Ammon's horn (tissue), 1 donor: Measurements from ENCODE around the gene ERG28.
A peak's percentile ranks its signal among the peaks of the same experiment; 100 is the strongest.

Experiments
- DNase-seq: peaks from one replicate; pipeline ENCODE4 v3.0.0-alpha.2; 2016; ENCODE audit warnings: low spot score

ERG28 gene

DNA sequence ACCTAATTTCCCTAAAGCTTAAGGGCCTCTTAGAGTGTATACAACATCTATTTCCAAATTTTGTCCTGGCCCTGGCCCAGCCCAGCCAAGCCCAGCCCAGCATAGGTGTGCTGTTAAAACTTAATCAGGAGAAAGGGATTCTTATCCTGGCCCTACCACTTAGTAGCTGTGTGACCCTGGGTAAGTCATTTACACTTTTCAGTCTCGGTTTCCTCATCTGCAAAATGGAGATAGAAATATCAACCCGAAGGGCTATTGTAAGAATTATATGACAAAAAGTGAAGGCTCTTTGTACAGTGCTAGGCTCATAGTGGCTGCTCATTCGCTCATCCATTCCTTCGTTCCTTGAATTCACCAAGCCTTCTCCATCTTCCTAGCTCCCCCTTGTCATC lies 442 bp downstream of the ERG28 start:
- DNase-seq: no peak

DNA sequence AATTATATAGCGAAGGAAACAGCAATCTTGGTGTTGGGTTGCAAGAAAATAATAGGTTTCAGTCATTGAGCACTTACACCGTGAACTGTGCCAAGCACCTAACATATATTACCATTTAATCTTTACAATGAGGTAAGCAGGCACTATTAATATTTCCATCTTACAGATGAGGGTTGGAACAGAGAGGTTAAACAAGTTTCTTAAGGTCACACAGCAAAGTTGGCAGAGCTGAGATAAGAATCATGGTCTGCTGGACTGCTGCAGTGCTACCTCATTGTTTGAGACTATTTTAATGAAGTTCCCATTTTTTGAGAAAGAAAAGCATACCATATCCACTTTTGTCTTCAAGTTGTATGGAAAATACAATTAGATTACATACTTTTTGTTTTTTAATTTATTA lies 1.7 kb downstream of the ERG28 start:
- DNase-seq: no peak

DNA sequence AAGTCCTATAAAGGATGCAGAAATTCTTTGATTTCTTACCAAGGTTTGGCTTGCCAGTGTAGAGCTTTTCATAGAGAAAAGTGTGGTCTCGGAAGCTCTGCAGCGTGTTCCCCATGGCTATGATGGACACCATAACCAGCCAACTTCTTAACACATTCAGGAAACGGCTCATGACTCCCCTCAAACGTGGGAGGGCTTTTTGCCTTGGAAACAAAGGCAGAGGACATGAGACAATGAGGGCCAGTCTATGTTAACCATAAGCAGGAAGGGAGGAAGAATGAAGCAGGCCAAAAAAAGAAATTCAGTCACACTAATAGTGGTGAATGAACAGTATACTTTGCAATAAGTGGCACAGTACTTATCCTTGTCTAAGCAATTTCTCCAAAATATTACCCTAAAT lies 3.3 kb downstream of the ERG28 start:
- DNase-seq: no peak

DNA sequence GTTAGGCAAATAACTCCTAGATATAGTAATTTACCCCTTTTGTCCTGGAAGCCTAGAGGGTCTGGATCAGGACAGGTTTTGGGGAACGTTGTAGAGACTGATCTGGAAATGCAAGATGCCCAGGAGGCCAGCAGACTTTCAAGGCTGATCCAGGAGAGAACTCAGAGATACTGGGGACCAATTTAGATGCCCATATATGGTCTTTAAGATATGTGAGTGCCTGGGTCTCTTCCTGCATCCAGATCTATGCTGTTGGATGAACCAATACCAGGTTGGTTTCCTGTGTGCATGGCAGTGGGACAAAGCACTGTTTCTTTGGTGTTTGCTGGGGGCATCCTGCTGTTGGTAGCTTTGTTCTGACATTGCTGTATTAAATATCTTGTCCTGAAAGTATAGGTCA lies 5.4 kb downstream of the ERG28 start:
- no peak for DNase-seq

DNA sequence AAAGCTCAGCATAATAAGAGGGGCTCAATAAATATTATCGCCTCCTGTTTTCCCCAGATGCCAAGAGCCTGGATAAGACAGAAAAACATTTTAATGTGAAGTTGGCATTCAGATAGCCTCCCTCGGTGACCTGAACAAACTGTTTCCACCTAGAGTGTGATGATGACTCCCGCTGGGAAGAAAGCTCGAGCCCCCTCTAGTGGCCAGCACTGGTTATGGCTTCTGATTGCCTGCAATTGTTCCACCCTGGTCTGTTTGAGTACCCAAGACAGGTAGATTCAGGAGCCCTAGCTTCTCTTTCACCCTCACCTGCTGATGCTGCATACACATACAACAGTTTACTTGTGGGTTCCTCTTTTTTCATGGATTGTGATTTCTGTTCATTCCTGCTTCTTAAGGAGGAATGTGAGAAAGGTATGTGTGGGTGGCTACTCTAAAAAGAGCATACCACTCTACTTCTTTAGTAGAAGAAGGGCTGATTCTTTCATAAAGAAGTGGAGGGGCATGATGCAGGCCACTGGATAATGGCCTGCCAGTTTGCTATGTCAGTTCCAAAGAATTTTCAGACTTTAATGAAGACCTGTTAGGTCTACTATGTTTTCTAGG lies 6.4 kb downstream of the ERG28 start:
- peak; percentile 81 for DNase-seq

DNA sequence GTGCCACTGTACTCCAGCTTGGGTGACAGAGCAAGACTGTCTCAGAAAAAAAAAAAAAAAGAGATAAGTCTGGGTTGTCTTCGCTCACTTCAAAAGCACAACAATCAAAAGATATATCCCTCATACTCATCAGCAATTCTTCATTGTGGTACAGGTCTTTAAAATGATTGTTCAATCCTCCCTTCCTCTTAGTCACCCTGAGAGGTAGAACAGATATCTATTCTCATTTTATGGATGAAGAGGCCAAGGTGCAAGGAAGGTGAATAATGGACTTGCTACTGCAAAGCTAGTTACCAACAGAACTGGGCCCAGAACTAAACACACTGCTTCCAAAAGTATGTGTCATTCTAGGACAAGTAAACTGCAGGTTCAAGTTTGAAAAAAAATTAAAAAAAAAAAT lies 7.1 kb downstream of the ERG28 start:
- DNase-seq: no peak

DNA sequence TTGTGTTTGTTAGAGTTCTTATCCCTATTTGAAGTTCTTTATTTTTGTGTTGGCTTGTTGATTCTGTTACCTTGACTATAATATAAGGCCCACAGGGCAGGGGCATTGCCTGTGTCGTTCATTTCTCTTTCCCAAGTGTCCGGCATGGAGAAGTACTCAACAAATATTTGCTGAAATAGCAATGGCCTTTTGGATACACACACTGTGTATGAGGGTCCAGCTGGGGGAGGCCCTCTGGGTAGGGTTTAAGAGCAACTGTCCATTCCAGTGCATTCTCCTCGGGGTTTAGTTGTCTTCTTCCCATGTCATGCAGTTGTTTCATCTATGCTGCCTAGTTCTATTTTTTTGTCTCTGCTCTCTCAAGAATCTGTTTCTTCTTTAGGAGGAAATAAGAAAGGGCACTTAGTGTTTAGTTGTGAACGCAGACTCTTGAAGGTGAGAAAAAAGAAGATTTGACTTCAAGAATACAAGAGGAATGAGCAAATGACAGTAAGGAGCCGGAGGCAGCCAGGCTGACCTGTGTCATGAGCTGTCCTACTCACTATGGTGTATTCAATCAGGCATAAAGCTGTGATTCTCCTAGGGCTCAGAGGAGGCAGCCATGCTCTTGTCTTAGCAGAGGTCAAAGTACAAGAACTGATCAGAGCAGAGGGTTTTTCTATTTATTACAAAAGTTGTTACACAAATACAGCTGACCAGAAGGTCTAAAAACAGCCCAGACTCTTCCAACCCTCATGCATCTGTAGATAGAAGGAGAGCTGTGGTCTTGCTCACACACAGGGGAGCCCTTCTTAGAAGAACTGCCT lies 10.2 kb downstream of the ERG28 start:
- DNase-seq: no peak

DNA sequence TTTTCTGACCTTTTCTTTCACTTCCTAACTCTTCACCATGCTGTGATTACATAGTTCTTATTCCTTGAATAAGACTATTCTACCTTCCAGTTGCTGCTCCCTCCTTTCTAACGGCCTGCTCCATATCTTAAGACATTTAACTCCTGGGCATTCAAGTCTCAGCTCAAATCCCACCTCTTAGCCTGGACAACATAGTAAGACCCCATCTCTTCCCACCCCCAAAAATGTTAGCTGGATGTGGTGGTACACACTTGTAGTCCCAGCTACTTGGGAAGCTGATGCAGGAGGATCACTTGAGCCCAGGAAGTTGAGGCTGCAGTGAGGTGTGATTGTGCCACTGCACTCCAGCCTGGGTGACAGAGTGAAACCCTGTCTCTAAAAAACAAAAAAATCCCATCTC lies 10.9 kb downstream of the ERG28 start:
- DNase-seq: no peak

DNA sequence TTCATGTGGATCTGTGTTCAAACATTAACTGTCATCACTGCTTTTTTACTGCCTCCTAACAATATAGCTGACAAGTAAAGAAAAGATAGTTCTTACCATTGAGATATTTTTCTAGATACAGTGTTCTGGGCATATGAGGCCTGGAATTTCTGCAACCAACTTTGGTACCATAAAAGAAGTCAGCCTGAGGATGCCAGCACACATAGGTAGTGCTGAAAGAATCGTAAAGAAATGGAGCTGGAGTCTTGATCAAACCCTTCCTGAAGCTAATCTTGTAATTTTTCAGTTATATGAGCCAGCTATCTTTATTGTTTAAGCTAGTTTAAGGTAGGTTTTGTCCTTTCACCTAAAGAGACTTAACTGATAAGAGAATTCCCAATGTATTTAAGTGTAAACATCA lies 11.3 kb downstream of the ERG28 start:
- no peak for DNase-seq

DNA sequence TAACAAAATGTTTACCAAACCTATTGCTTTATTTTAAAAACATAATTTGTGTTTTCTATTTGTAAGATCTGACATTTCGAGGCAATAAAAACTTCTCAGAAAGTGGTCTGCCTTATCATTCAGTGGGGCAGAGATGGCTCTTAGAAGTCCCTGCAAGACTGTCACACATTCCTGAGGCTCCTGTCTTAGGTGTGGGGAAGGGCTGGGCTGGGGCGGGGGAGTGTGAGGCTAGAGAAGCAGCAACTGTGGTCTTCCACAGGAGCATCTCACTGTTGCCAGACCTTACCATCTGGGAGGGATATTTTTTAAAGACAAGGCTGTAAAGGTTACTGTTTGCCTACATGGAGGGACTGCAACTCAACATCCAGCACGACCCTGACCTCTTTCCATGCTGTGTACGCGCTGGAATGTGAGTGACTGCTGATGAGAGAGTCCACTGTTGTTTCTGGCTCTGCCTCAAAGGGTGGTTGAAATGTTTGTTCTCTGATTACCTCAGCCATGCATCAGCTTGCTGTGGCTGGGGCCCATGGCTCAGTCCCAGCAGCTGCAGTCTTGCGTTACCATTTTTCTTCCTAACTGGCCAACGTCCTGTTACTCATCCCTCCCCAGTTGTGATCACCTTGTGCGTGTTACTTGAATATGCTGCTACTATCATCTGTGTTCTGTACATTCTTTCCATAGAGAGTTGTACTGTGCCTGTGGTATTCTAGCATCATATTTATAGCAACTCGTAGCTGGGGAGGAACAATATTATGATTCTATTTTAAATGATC lies 12.4 kb downstream of the ERG28 start:
- peak; percentile 37 for DNase-seq

DNA sequence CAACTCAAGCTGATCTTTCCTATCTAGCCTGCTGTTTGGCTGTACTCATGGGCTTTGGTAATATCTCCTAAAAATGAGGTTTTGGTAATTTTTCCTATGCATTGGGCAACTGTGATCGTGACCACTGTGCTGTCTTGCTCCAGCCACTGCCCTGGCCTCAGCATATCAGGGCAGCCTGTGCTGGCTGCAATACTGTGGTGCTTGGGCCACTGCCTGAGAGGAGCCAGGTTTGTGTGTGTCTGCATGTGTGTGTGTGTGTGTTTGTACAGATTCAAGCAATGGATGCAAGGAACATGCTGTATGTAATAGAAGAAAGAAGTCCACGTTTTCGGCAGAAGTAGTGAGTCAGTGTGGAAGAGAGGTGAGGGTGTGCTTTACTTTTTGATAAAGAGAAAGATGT lies 13.0 kb downstream of the ERG28 start:
- no peak for DNase-seq

DNA sequence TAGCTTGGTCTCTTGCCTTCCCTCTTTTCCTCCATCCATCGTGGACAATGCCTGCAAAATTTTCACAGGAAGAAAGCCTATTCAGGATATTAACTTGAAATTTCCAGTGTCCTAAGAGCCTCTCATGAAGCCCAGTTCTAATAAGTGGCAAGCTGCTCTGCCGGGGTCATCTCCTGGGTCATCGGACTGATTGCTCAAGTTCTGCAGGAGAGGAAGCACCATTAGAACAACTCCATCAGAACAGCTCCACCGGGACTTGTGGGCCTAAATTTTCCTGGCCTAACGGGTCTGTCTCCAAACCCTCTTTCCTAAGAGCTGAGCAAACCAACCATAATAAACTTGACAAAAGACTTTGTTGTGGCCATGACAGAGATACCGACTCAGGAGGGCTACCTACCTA lies 13.9 kb downstream of the ERG28 start:
- no peak for DNase-seq

DNA sequence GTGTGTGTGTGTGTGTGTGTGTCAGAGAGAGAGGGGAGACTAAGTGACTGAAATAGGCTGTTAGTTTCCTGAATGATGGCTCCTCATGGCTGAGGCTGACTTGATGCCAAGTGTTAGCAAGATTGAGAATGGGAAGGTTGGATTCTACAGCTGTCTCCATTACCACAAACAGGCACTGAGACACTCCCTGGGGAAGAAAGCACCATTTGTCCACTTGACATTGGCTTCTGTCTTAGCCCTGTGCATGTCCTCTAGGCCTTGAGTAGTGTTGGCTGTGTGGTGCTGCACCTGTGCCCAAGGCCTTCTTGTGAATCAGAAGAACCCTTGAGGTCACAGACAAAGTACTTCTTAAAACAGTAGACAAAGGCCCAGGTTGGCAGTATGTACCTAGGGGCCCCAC lies 15.6 kb downstream of the ERG28 start:
- no peak for DNase-seq

DNA sequence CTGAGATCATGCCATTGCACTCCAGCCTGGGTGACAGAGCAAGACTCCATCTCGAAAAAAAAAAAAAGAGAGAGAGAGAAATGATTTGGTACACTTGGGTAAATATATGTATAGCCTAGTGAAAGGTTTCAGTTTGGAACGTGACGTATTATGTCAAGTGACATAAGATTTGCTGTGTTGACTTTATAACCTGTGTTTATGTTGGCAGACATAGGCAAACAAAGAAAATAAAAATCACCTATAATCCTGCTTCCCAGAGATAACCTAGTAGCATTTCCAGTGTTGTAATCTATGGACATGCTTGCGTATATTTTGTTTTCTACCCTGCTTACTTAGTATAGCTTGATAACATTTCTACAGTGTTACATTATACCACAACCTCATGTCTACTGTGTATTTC lies 16.7 kb downstream of the ERG28 start:
- DNase-seq: no peak

DNA sequence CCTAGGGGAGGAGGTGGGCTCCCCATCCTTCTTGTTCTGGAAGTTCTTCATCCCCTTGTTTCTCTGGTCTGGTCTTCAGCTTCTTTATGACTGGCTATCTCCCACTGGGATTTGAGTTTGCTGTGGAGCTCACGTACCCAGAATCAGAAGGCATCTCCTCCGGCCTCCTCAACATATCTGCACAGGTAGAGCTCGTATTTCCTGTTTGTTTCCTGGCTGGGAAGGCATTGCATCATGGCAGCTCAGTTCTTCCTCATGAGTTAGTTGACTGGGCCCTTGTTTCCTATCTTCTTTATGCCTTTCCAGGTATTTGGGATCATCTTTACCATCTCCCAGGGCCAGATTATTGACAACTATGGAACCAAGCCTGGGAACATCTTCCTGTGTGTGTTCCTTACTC lies 19.8 kb downstream of the ERG28 start:
- no peak for DNase-seq

DNA sequence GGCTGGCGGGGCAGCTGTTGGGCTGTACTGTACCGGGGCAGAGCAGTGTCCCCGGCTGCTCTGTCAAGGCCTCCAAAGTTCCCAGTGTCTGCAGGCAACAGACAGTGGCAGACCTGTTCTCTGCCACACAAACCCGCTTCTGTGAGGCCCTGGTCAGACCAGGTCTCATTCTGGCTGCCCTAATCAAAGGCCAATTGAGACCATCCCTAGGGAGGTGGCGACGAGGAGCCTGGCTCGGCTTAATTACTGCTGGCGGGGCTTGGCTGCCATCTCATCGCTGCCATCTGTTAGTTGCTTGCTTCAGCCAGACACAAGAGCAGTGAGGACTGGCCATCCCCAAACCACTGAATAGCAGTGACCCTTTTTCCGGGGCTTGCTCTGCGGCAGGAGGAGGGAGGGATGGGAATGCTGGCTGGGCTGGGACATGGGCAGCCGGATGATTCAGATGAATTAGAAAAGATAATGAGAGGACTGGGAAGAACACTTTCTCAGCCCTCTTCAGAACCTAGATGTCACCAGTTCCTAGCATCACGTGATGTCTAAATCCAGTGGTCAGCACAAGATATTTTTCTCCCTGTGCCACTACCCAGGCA lies 24.5 kb downstream of the ERG28 start:
- DNase-seq: peak; percentile 60

DNA sequence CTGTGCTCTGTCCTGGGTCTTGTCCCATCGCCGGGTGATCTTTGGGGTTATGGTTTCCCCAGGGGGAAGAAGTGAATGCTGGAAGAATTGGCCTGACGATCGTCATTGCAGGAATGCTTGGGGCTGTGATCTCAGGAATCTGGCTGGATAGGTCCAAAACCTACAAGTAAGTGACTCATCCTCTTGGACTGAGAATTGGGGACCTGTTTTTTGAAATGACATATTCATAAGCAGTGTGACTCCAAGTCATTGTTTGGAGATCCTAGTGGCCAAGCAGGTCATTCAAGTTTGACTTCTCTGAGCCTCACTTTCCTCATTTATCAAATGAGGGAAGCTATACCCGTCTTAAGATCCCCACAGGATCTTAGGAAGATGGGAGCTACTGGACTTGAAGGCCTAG lies 25.8 kb downstream of the ERG28 start:
- DNase-seq: no peak

DNA sequence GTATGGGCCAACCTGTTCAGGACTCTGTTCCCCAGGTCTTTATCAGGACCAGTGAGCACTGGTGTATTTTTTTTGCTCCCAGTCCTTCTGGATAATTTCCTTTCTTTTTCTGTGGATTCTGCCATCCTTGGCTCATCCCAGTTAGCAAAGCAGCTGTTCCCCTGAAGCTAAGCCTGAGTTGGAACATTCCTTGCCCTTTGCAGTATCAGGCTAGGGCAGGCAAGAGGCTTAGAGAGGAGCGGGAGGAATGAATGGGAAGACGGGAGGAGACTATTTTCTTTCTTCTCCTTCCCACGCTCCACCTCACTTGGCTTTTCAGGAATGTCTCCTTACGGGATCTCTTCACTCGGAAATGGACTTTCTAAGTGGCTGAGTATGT lies 29.2 kb downstream of the ERG28 start:
- no peak for DNase-seq

DNA sequence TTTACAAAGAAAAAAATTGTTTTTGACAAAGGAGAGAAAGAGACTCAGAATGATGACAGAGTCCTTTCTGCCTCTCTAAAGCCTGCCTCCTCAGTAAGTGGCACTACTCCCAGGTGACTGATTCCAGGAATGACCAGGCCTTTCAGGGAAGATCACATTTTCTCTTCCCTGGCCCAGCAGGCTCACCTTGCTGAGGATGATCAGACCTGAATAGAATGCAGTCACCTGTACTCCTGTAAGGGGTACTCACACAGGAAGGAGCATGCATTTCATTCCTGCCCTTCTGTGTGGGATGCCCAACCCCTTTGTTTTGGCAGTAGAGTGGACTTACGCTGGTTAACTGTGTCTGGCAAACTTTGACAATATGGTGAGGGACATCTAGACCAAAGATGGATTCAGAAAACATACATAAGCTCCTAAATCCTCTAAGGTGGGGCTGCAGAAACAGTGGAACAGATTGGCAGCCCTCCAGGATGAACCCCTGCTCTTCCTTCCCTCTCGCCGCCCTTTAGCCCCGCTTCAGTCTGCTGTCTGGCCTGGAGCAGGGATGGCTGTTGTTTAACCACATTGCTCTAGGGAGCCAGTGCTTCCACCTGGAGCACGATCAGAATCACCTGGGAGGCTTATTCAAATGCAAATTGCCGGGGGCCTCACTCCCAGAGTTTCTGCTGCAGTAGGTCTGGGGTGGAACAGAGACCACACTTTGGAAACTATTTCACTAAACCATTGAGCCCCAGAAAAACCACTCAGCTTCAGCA lies 29.8 kb downstream of the ERG28 start:
- DNase-seq: no peak

DNA sequence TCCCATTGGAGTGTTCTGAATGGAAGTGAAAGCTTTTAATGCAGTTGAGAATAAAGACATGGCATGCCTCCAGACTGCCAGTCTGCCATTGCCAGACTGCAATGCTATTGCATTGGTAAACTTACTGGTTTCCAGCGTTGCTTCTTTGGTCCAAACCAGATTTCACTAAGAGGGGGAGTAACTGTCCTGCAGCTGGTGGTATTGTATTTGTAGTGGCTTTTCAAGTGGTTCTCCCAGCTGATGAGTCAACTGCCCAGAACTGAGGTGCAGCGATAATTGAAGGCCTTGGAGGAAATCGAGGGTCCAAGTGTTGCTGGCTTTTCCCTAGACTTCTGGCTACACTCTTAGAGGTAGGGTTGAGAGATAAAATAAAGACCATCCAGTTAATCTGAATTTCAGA lies 31.9 kb downstream of the ERG28 start:
- DNase-seq: no peak

DNA sequence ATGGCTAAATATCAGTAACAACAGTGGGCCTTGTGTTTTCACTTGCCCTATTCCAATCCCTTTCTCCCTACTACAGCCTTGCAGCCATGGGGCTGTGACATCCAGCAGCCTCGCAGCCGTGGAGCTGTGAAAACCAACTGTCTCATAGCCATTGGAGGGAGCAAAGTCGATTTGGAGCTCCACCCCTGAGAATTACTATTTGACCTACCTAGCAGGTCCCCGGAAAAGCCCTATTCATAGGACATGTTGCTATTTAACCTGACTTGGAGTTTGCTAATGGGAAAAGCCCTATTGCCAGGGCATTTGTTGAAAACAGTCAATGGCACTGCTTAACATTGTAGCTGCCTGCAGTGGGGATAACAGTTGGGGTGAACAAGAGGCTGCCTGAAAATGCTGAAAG lies 33.3 kb downstream of the ERG28 start:
- no peak for DNase-seq

DNA sequence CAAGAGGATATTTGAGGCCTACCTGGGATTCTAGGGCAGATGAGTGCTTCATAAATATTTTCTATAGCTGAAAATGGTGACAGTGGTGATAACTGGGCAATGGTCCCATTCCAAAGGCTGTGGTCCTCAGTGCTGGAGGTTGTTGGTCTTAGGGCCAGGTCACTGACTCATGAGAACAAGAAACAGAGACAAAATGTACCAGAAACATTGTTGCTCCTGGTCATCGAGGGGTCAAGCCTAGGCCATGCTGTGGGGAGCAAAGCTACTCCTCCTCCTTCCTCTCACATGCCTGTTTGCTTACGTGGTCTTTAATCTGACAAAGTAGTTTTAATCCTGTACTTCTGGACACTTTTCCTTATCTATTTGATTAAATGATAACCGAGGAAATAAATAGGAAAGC lies 33.8 kb downstream of the ERG28 start:
- no peak for DNase-seq
